ENCODE measurements around the gene PTPRE.

DNA sequence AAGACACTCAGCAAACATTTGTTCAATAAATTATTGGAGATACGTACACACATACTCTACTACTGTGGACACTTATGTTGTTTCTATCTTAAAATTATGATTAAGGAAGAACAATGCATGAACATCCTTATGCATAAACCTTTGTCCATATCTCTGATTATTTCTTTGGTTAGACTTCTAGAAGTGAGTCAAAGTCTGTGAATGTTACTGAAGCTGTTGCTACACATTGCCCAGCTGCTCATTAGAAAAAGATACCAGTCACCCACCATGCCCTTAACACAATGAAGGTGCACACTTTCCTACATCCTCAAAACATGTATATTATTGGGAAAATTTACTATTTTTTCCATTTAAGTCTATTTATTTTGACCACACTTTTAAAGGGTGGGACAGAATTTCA lies 12.8 kb upstream of the PTPRE start:
- no peak for TF ChIP-seq POLR2AphosphoS5 (IDR thresholded peaks at IDR 0.05; ENCODE audit: low read depth, low read length)
- no peak for TF ChIP-seq POLR2A (IDR thresholded peaks at IDR 0.05; ENCODE audit: low read depth, low read length)
- TF ChIP-seq TAF1 (IDR thresholded peaks at IDR 0.05; ENCODE audit: borderline replicate concordance, low read depth, low read length) = no peak
